NCI-H1930 (cell line): Measurements from ENCODE around the gene KRT10.

ENCODE experiments used
- DNase-seq, 2 experiments: peaks; one replicate each; lab custom pipeline; 2025; lab: John Stamatoyannopoulos, UW

KRT10 gene

DNA sequence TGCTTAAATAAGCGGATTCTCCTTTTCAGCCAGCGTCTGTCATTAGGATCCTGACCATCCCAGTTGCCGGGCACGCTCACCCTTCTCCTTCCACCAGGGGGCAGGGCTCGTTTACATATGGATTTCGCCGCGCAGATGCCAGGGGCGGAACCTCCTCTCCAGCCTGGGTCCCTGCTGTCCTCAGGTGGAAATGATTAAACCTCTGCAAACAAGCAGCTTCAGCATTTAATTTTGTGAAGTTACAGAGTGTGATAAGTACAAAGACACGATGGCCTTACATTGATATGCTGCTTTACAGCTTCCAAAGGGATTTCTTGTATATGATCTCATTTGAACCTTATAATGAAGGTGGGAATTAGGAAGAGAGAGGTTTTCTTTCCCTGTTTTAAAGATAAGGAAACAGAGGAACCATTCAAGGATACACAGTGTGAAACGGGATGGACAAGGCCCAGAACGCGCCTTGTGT, 18.8 kb downstream of the KRT10 start:
- peak; percentile 51 to 71 for DNase-seq

DNA sequence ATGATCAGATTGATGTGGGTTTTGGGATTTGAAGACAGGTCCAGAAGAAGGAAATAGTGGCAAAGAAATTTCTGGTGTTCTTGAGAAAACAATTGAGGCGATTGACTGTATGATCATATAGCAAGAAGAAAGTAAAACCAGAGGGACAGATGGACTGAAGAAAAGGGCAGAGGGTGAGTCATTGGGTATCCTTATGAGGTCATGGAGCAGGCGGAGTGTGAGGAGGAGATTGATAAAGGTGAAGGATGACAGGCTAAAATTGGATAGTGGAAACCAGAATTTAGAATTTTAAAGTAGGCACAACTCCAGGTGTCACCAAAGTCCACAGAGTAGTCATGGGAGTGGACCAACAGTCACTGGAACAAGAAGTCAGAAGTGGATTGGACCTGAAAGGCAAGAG, 21.3 kb downstream of the KRT10 start:
- no peak for DNase-seq

DNA sequence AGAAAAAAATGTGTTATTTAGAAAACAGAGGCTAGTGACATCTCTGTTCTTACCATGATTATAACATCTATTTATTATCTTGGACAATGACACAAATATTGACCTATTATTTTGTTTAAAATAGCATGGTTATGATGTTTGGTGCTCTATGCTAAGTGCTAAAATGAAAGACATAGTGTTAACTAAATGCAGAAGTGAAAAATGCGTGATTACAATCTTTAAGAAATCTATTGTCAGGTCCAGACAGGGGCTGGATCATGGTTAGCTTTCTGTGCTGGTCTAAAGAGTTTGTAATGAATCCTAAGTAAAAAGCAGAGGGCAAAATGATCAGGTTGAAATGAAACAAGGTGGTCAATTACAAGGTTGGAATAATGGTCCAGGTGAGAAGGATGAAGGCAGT, 22.0 kb downstream of the KRT10 start:
- no peak for DNase-seq

DNA sequence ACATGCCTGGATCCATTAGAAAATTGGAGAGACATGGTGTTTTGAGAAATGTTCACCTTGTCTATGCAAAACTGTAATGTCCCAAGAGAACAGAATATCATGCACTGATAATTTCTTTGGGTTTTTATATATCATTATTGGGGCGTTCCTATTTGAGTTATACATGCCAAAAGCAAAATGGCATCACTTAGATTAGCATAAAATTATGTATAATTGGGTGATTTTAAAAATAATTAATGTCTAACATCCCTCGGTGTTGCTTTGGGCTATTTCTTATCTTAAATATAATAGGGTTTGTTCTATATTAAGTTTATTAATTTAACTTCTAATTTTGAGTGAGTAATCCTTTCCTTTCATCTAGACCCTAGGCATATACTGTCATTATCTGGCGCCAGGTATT, 22.6 kb downstream of the KRT10 start, which contains the start of gene KRT28:
Gene KRT28, minus strand, starts transcription at position 101 of the 400 bp plus-strand sequence. Its CDS starts 66 bp downstream, at position 35.
- no peak for DNase-seq

DNA sequence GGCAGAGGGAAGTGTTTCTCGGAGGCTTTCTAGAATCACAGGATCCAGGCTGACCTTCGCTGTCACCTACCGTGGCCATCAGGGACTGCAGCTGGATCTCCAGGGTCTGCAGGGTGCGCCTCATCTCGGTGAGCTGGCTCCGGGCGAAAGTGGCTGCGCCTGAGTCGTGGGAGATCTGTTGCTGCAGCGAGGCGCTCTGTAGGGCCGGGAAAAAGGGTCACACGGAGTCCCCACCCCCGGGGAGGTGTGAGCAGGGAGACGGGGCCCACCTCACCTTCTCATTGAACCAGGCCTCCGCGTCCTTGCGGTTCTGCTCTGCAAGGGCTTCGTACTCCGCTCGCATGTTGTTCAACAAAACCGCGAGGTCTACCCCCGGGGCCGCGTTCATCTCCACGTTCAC, 25.6 kb downstream of the KRT10 start:
- no peak for DNase-seq

DNA sequence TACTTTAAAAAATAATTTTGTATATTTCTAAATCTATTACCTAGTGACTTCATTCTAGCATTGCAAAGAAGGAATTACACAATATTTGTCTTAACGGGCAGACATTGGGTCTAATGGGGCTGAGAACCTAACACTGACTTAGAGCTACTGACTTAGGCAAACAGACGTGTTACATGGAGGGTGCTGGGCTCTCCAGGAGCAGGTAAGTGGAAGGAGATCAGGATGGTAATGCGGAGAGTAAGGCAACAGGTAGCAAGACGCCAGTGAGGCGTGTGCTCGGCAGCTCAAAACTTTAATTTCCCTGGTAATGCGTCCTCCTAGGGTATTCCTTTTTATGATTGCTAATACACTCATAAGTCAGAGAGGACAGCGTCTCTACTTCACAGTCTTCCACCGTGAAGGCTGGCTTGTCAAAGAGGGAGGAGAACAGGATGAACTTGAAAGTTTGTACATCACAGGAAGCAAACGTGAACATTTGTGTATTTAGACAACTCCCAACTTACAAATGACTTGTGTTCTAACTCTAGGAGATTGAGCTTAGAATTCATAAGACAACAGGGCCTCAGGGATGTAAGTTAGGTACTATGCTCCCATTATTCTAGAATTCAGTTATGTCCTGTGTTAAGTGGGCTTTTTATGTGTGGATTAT, 27.3 kb downstream of the KRT10 start:
- no peak for DNase-seq

DNA sequence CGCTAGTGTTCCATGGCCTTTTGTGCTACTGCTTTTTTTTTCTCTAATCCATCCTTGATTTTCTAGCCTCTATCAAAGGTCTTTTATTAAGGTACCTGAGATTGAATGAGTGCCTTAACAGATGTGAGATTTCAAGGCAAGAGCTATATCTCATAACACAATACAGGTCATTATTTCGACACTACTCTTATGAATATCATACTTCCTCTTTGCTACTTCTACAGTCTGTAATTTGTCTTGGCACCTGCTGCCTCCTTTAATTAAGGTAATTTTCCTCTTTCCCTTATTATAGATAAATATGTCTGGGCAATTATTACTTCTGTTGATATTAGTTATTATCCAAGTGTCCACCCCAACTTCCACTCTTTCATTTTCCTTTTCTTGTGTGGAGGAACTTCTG, 27.9 kb downstream of the KRT10 start:
- DNase-seq, result no peak

DNA sequence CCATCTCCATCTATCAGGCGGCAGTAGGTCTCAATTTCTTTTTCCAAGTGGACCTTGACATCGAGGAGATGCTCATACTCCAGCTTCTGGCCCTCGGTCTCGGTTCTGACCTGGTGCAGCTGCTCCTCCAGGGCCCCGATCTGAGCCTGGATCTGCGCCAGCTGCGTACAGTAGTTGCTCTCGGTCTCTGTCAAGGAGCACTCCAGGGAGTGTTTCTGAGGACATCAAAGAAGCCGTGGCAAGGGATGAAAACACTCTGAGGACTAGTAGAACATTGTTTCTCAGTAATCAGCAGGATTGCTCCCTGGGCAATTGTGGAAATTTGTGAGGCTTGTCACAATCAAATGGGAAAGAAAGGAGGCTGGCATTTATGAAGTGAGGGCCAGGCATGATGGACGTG, 28.6 kb downstream of the KRT10 start:
- DNase-seq, result no peak

DNA sequence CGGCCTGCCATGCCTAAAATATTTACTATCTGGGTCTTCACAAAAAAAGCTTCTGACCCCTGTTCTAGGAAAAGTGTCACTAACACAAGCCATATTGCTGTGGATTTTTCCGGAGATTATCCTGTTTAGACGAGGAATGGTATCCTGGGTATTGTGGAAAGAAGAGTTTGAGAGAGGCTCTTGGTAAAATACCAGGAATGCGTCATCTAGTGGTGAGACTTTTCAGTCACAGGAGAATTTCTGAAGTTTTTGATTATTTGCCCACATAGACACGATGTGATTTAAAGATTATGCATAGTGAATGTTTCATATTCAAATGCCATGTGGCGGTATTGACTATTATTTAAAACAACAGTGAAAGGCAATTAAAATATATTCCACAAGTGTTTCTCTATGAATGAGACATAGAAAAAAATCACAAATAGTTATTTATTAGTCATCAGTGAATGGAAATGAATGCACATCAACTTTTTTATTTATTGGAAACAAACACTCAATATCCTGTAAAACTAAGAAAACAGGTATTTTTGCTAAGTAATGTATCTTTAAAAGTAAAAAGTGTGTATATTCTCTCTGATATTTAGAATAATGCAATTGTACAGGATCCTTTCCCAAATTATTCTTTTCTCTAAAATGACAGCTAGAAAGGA, 30.5 kb downstream of the KRT10 start:
- no peak for DNase-seq

DNA sequence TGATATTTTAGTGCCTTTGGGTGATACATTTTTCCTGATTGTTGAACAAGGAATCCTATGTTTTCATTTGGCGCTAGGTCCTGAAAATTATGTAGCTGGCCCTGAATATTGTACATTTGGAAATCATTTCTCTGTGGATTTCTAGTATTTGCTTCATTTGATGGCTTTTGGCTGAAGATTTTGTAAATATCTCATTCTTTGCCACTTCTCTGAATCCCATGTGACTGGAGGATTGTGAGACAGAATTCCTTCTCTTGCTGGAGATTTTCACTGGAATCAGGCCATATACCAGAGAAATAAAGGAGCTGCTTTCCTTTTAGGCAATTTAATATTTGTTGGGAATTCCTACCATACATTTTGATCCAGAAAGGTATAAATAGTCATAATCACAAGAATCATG, 31.3 kb downstream of the KRT10 start:
- DNase-seq, result no peak

DNA sequence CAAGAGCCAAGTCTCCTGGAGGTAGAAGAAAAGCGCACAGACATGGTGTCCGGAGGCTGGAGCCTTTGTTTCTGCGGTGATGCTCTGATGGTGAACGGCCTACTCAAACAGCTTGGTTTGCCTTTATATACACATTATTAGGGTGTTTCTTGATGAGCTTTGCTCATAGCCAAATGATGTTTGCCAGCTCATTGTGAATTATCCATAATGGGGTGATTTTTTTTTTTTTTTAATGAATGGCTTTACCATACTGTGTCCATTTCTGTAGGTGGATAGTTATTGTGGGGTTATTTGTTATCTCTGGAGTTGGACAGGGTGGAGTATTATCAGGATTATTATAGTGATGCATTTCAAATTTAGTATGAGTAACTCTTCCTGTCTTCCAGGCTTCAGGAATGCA, 40.0 kb downstream of the KRT10 start, which contains the start of gene KRT27:
Gene KRT27, minus strand, starts transcription at position 101 of the 400 bp plus-strand sequence. Its CDS starts 57 bp downstream, at position 44.
- no peak for DNase-seq

DNA sequence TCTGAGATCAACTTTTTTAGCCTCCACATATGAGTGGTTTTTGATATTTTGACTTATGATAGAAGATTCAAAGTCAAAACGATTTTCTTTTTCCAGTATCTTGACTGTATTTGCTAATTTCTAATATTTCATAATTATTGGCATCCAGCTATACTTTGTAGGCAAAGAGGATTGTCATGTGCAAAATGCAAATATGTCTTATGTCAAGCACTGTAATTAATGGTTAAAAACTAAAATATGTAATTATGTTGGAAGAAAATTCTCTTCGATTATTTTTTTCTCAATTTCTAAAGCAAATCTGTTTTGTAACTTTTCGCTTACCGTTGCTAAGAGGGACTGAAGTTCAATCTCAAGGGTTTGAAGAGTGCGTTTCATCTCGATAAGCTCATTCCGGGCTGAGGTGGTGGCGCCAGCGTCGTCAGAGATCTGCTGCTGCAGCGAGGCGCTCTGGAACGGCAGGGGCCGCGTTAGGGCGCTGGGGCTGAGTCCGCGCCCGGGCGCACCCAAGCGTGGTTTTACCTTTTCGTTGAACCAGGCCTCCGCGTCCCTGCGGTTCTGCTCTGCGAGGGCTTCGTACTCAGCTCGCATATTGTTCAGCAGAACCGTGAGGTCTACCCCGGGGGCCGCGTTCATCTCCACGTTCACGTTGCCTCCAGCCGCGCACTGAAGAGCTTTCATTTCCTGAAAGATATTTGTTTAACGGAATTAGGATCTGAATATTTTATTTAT, 43.1 kb downstream of the KRT10 start:
- no peak for DNase-seq

DNA sequence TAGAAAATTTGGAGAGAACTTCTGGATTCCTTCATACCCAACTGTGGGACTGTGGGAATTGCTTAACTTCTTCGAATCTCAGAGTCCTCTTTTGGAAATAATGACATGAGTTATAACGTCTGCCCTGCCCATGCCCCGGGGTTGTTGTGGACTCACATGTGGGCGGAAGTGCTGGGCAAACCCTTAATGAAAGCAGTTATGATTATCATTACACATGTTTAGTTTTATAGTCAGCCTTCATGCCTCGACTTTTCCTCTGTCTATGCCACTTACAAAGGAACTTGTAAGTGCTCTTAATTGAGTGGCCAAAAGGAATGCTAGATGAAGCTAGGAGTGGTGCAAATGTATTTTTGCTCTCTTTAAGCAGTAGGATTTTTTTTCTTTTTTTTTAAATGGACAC, 44.0 kb downstream of the KRT10 start:
- no peak for DNase-seq

DNA sequence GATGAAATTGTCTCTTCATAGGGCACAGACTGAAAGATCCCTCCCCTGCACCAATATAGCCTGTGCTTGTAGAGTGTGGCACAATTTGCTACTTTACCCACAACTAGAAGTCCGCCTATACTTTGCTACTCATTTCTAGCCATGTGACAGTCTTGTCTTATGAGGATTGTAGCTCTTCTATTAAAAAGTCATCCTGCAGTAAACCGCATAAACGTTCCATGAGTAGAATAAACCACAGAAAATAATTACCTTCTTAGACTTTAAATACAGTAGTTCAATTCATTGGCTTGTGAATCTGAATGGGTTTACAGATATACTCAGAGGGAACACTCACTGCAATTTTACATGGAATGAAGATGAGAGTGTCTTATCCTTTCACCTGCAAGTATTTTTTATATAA, 44.4 kb downstream of the KRT10 start:
- no peak for DNase-seq

DNA sequence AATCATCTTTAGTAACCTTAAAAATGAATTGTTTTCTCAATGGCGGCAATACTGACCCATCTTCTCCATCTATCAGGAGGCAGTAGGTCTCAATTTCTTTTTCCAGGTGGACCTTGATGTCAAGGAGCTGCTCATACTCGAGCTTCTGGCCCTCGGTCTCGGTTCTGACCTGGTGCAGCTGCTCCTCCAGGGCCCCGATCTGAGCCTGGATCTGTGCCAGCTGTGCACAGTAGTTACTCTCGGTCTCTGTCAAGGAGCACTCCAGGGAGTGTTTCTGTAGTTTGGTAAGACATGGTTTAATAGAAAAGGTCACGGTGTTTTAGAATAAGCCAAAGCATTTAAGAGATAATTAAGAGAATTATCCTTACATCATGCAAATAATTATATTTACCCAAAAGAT, 45.0 kb downstream of the KRT10 start:
- no peak for DNase-seq

DNA sequence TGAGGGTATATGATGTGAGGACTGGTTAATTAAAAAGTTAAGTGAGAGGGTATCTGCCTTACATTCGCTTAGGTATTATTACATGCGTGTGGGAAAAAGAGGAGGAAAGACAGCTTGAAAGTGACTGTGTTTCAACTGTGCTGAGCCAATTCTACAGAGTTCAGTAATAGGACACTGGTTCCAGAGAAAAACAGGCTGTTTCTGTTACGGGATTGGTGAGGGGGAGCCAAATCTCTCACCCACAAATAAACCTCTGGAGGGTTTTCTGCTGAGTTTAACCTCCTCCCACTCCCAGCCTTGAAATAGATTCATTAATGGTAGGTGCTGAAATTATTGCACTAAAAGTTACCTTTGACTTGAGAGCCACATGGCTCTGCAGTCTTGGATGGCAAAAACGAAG, 46.5 kb downstream of the KRT10 start:
- DNase-seq, result no peak

DNA sequence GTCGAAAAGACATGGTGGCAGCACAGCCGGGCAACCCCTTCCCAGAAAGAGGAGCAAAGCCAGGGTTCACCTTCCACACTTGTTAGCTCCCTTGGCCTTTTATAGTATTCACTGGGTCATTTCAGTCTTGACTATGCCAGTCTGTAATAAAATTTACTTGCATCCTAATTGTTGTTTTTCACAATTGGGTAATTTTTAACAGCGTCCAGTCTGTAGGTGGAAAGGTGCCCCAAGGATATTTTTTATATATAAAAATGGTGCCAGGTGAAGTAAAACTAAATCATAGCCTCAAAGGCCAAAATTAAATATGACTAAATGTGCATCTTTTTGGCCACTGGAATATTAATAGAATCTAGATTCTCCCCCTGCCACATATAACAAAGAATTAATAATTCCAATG, 50.3 kb downstream of the KRT10 start, which contains the start of gene KRT26:
Gene KRT26, minus strand, starts transcription at position 101 of the 400 bp plus-strand sequence. Its CDS starts 88 bp downstream, at position 13.
- DNase-seq, result no peak
